H1 (cell line): ENCODE results near the gene SLK. TPM values are rescaled to one million over a fixed set of nuclear protein-coding genes. Genes with fewer than 3 reads are reported as not detected.

Experiments
- CTCF ChIA-PET: fragments of 300-600 bp; sonication (Branson Sonifier 250); formaldehyde crosslinking; loops from one replicate; lab custom pipeline; 2021; ENCODE audit not compliant: partially characterized antibody; lab: Charles Lee
- POLR2A ChIA-PET: fragments of 300-600 bp; sonication (Branson Sonifier 250); formaldehyde crosslinking; loops from one replicate; lab custom pipeline; 2021; ENCODE audit warnings: inconsistent platforms; ENCODE audit not compliant: partially characterized antibody; lab: Charles Lee
- DNase-seq, 2 experiments: peaks; one replicate each; pipeline versions ENCODE4 v3.0.0 to v3.0.0-alpha.2; 2010 to 2022; ENCODE audit warnings: low spot score in 2 of 2, low read depth in 1 of 2, mixed read lengths in 1 of 2
- FAIRE-seq: peaks from 2 replicates; lab custom pipeline; 2011; peaks lifted over from hg19 to GRCh38; lab: Jason Lieb, UNC
- H2AFZ ChIP-seq: 2 replicates; pipeline ENCODE4 v1.8.1; 2012; ENCODE audit warnings: low read length, inconsistent platforms
- H2AK5ac ChIP-seq: 2 replicates; pipeline ENCODE4 v1.6.1; 2013; ENCODE audit warnings: low read depth, low read length
- H2BK120ac ChIP-seq: replicated peaks from 2 replicates; pipeline ENCODE3; 2013; ENCODE audit warnings: low read depth, low read length, inconsistent platforms
- H2BK12ac ChIP-seq: 2 replicates; pipeline ENCODE4 v1.6.1; 2013; ENCODE audit warnings: low read depth, low read length
- H2BK15ac ChIP-seq: 2 replicates; pipeline ENCODE4 v1.6.1; 2013; ENCODE audit warnings: low read length
- H2BK20ac ChIP-seq: 2 replicates; pipeline ENCODE4 v1.6.1; 2013; ENCODE audit warnings: low read length
- H2BK5ac ChIP-seq: 2 replicates; pipeline ENCODE4 v1.6.1; 2013; ENCODE audit warnings: low read depth, low read length
- H3K14ac ChIP-seq: 2 replicates; pipeline ENCODE4 v1.6.1; 2013; ENCODE audit warnings: inconsistent platforms; ENCODE audit not compliant: insufficient read length
- H3K18ac ChIP-seq: 2 replicates; pipeline ENCODE4 v1.6.1; 2013; ENCODE audit warnings: low read length; ENCODE audit errors: extremely low read depth
- H3K23ac ChIP-seq: 2 replicates; pipeline ENCODE4 v1.6.1; 2013; ENCODE audit warnings: inconsistent platforms; ENCODE audit not compliant: insufficient read length
- H3K23me2 ChIP-seq: 2 replicates; pipeline ENCODE4 v1.6.1; 2013; ENCODE audit warnings: low read depth, low read length
- H3K27ac ChIP-seq: 2 replicates; pipeline ENCODE4 v1.6.1; 2011; ENCODE audit warnings: low read depth, low read length, inconsistent platforms
- H3K27me3 ChIP-seq, 4 experiments: replicated peaks in 1 of 4; 1 replicate in 1 of 4; 2 replicates in 3 of 4; pipeline versions ENCODE4 v1.6.1 to v1.8.1; 2011 to 2013; ENCODE audit warnings: low read length in 3 of 4, mild to moderate bottlenecking in 3 of 4, inconsistent platforms in 2 of 4, mixed read lengths in 2 of 4, moderate library complexity in 1 of 4; ENCODE audit not compliant: control insufficient read depth in 3 of 4, insufficient read depth in 3 of 4; ENCODE audit errors: extremely low read depth in 1 of 4
- H3K36me3 ChIP-seq, 4 experiments: 2 replicates each; pipeline versions ENCODE4 v1.6.1 to v1.8.1; 2011 to 2013; ENCODE audit warnings: mild to moderate bottlenecking in 4 of 4, low read length in 3 of 4, moderate library complexity in 2 of 4, control low read depth in 1 of 4, inconsistent platforms in 1 of 4; ENCODE audit not compliant: insufficient read depth in 4 of 4, control insufficient read depth in 2 of 4
- H3K4ac ChIP-seq: replicated peaks from 2 replicates; pipeline ENCODE3; 2013; ENCODE audit warnings: low read length, low read depth, mixed read lengths, inconsistent platforms; ENCODE audit not compliant: insufficient read length
- H3K4me1 ChIP-seq, 4 experiments: replicated peaks in 1 of 4; 1 replicate in 1 of 4; 2 replicates in 3 of 4; pipeline versions ENCODE4 v1.6.1 to v1.8.1; 2011 to 2013; ENCODE audit warnings: low read length in 3 of 4, inconsistent platforms in 2 of 4, mixed read lengths in 1 of 4; ENCODE audit not compliant: insufficient read depth in 4 of 4, control insufficient read depth in 3 of 4
- H3K4me2 ChIP-seq, 2 experiments: 2 replicates each; pipeline versions ENCODE4 v1.6.1 to v1.8.1; 2011 to 2013; ENCODE audit warnings: low read depth in 2 of 2, low read length in 2 of 2, control low read depth in 1 of 2, inconsistent platforms in 1 of 2, mild to moderate bottlenecking in 1 of 2; ENCODE audit not compliant: insufficient read depth in 1 of 2
- H3K4me3 ChIP-seq, 4 experiments: fragments of 200-600, 300-600 bp in 1 of 4; sonication (generic), shearing (Covaris generic), sonication (Bioruptor Twin) in 1 of 4; 2 replicates each; pipeline versions ENCODE4 v1.5.1 to v1.8.1; 2011 to 2016; ENCODE audit warnings: low read length in 4 of 4, low read depth in 3 of 4, control low read depth in 2 of 4, inconsistent platforms in 2 of 4, mild to moderate bottlenecking in 2 of 4, mixed read lengths in 1 of 4, moderate library complexity in 1 of 4; ENCODE audit not compliant: insufficient read depth in 2 of 4; ENCODE audit errors: extremely low read depth in 1 of 4
- H3K56ac ChIP-seq: replicated peaks from 2 replicates; pipeline ENCODE3; 2013; ENCODE audit warnings: low read depth, mild to moderate bottlenecking, mixed read lengths, low read length, inconsistent platforms; ENCODE audit not compliant: insufficient read length
- H3K79me1 ChIP-seq: 2 replicates; pipeline ENCODE4 v1.6.1; 2013; ENCODE audit warnings: low read depth, low read length, control low read depth
- H3K79me2 ChIP-seq, 2 experiments: 2 replicates each; pipeline versions ENCODE4 v1.6.1 to v1.8.1; 2012 to 2013; ENCODE audit warnings: low read length in 2 of 2, mild to moderate bottlenecking in 2 of 2, inconsistent platforms in 1 of 2; ENCODE audit not compliant: insufficient read depth in 2 of 2, control insufficient read depth in 1 of 2
- H3K9ac ChIP-seq, 4 experiments: replicated peaks in 1 of 4; 1 replicate in 1 of 4; 2 replicates in 3 of 4; pipeline versions ENCODE4 v1.6.1 to v1.8.1; 2011 to 2013; ENCODE audit warnings: low read depth in 3 of 4, low read length in 3 of 4, control low read depth in 2 of 4, mild to moderate bottlenecking in 2 of 4, moderate library complexity in 2 of 4, inconsistent platforms in 1 of 4; ENCODE audit errors: extremely low read depth in 1 of 4
- H3K9me3 ChIP-seq, 2 experiments: 2 replicates each; pipeline versions ENCODE4 v1.6.1 to v1.8.1; 2012 to 2013; ENCODE audit warnings: mild to moderate bottlenecking in 2 of 2, moderate library complexity in 2 of 2, control low read depth in 1 of 2, inconsistent platforms in 1 of 2, low read depth in 1 of 2, low read length in 1 of 2, mixed read lengths in 1 of 2; ENCODE audit not compliant: insufficient read depth in 2 of 2
- H4K20me1 ChIP-seq, 2 experiments: replicated peaks in 1 of 2; 2 replicates each; pipeline versions ENCODE3 to v1.8.1; 2011 to 2013; ENCODE audit warnings: inconsistent platforms in 2 of 2, low read length in 2 of 2, mild to moderate bottlenecking in 1 of 2; ENCODE audit not compliant: insufficient read depth in 2 of 2, control insufficient read depth in 1 of 2
- H4K5ac ChIP-seq: 2 replicates; pipeline ENCODE4 v1.6.1; 2013; ENCODE audit warnings: low read length, low read depth, mixed read lengths, inconsistent platforms; ENCODE audit not compliant: insufficient read length
- H4K8ac ChIP-seq: 2 replicates; pipeline ENCODE4 v1.8.0; 2013; ENCODE audit warnings: mild to moderate bottlenecking, moderate library complexity, low read length, inconsistent platforms; ENCODE audit not compliant: insufficient read depth; ENCODE audit errors: extremely low read depth
- H4K91ac ChIP-seq: replicated peaks from 2 replicates; pipeline ENCODE3; 2013; ENCODE audit warnings: low read length, mixed read lengths, inconsistent platforms; ENCODE audit not compliant: insufficient read length
- NANOG ChIP-seq: IDR thresholded peaks from 2 replicates; pipeline ENCODE4 v1.6.1; 2011; ENCODE audit warnings: low read length, low read depth, mild to moderate bottlenecking, inconsistent platforms; ENCODE audit not compliant: insufficient read depth, poor library complexity, severe bottlenecking
- SIX5 ChIP-seq: IDR thresholded peaks from 2 replicates; pipeline ENCODE4 v1.6.1; 2011; ENCODE audit warnings: mild to moderate bottlenecking, low read depth, low read length
- SP2 ChIP-seq: IDR thresholded peaks from 2 replicates; pipeline ENCODE4 v1.6.1; 2012; ENCODE audit warnings: mild to moderate bottlenecking, low read length, inconsistent platforms
- TCF12 ChIP-seq: IDR thresholded peaks from 2 replicates; pipeline ENCODE4 v1.6.1; 2011; ENCODE audit warnings: low read depth, mild to moderate bottlenecking, low read length
- WGBS, 2 experiments: shearing (Covaris generic) in 1 of 2; methylation state at CpG; one replicate each; pipeline versions ENCODE4 v1.1.6 to v1.1.7; 2013 to 2015; ENCODE audit warnings: low lambda C conversion rate in 2 of 2, mixed read lengths in 2 of 2, inconsistent platforms in 1 of 2, low coverage in 1 of 2, missing lambda C conversion rate in 1 of 2; ENCODE audit not compliant: insufficient replicate concordance in 2 of 2, insufficient coverage in 1 of 2, insufficient read length in 1 of 2; ENCODE audit errors: extremely low coverage in 1 of 2, missing lambda C conversion rate in 1 of 2; 5-methylcytosine and 5-hydroxymethylcytosine counted together
- polyA plus RNA-seq, 7 experiments: library from polyadenylated mRNA; depleted of rRNA in 3 of 7; stranded (reverse) in 5 of 7; unstranded in 2 of 7; fragments of >200 nt in 5 of 7; fragments of 200-250 nt in 2 of 7; gene quantifications; 1 replicate in 5 of 7; 2 replicates in 1 of 7; 4 replicates in 1 of 7; pipeline versions ENCODE4 v1.2.1 to v1.2.3, GENCODE V29; 2011 to 2013; ENCODE audit warnings: missing spikeins in 2 of 7, mixed read lengths in 2 of 7
- total RNA-seq: library from RNA; stranded (reverse); fragmentation: NEBNext Ultra II Directional; extraction: Animal tissue kit (Norgen Biotek cat#: 25700); gene quantifications from 2 replicates; pipeline ENCODE4 v1.2.1, GENCODE V29; 2021

Gene SLK
- total and polyA plus RNA-seq, 2 of the 8 experiments (the other 6 are each of a cell fraction or from before 2014, with no cell fraction given), result 2.7 to 18.3 TPM

- H3K23me2 ChIP-seq, result no peaks in the 10 kb centered on the region
- H3K27ac ChIP-seq, result no peak overlapping the region
- POLR2A ChIA-PET, result no interaction called here
- H2BK15ac ChIP-seq, result no peak overlapping the region
- no peak overlapping the region for H4K91ac ChIP-seq
- no peak for TF ChIP-seq TCF12
- no peak for TF ChIP-seq NANOG
- no peak for TF ChIP-seq SP2
- no peak for TF ChIP-seq SIX5
- no peak overlapping the region for H2BK12ac ChIP-seq
- no peak overlapping the region for H3K14ac ChIP-seq
- CTCF ChIA-PET, result interaction anchor here (0.8 to 1.4 kb wide), 3 partner anchors 32 to 98 kb away, joined by 3 read pairs; no protein-coding TSS in a partner anchor
- H4K20me1 ChIP-seq, result peaks cover 0 to 1% of the 10 kb centered on the region in 2 experiments
- H3K4ac ChIP-seq, result no peak overlapping the region
- H3K36me3 ChIP-seq, result no peaks in the 10 kb centered on the region
- no peak overlapping the region for H3K18ac ChIP-seq
- H3K56ac ChIP-seq, result no peak overlapping the region
- H4K8ac ChIP-seq, result no peak overlapping the region
- WGBS, 2 experiments, result 91% methylated on average over 7 of the region's 7 CpGs; no CpG with 5 or more reads in 1 of the 2 experiments
- peaks cover 0 to 4% (median 0%) of the 10 kb centered on the region in 4 experiments; a peak in 1 of 7 replicates for H3K4me1 ChIP-seq
- no peak overlapping the region for H3K4me2 ChIP-seq
- no peak overlapping the region for H2AK5ac ChIP-seq
- no peak overlapping the region for H3K9ac ChIP-seq
- H3K27me3 ChIP-seq, result no peaks in the 10 kb centered on the region
- no peak overlapping the region for H3K4me3 ChIP-seq
- no peaks in the 10 kb centered on the region for H3K79me1 ChIP-seq
- FAIRE-seq (no peak), DNase-seq (no peak)
- no peak overlapping the region for H2AFZ ChIP-seq
- no peak overlapping the region for H4K5ac ChIP-seq
- no peak overlapping the region for H3K23ac ChIP-seq
- H2BK120ac ChIP-seq, result no peak overlapping the region
- H3K79me2 ChIP-seq, result peaks cover 0 to 11% of the 10 kb centered on the region in 2 experiments; a peak in 2 of 4 replicates
- H3K9me3 ChIP-seq, result no peaks in the 10 kb centered on the region
- H2BK5ac ChIP-seq, result no peak overlapping the region
- no peak overlapping the region for H2BK20ac ChIP-seq
Observed at GRCh38 chr10:103986360-103986759, 19.4 kb downstream of the SLK start.
